GM21360 (cell line): ENCODE data around the gene CLEC14A.

ENCODE experiments used
- ATAC-seq: cut with Tn5 transposase; IDR thresholded peaks from one replicate; pipeline ENCODE4 v1.9.1; 2021; ENCODE audit warnings: mild to moderate bottlenecking, moderate library complexity; ENCODE audit not compliant: unreplicated experiment

The CLEC14A gene, protein sequence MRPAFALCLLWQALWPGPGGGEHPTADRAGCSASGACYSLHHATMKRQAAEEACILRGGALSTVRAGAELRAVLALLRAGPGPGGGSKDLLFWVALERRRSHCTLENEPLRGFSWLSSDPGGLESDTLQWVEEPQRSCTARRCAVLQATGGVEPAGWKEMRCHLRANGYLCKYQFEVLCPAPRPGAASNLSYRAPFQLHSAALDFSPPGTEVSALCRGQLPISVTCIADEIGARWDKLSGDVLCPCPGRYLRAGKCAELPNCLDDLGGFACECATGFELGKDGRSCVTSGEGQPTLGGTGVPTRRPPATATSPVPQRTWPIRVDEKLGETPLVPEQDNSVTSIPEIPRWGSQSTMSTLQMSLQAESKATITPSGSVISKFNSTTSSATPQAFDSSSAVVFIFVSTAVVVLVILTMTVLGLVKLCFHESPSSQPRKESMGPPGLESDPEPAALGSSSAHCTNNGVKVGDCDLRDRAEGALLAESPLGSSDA

DNA sequence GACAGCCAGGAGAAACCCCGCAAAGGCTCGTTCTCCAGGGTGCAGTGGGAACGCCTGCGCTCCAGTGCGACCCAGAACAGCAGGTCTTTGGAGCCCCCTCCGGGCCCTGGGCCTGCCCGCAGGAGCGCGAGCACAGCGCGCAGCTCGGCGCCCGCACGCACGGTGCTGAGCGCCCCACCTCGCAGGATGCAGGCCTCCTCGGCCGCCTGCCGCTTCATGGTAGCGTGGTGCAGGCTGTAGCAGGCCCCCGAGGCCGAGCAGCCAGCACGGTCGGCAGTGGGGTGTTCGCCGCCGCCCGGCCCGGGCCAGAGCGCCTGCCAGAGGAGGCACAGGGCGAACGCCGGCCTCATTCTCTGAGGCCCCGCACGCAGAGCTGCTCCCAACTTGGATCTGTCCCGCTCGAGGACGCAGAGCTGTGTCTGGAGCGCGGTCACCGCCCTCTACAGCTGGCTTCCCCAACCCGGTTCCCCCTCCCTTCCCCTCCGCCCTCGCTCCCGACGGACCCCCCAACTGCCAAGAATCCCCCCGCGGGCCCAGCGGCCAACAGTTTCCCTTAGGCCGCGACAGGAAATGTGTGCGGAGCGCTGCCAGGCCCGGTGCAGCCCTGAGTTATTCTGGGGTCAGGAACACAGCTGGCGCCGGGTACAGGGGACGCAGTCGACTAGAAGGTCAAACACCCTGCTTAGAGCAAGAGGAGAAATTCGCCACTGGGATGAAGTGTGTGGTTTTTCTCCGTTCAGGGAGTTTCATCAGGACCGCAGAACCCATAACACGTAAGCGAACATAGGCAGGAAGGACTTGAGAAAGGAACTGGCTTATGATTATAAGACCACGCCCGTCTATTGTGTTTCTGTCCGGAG lies at the start of gene CLEC14A:
CLEC14A (minus strand) TSS at position 421 of the 860 bp plus-strand sequence; CDS start at position 350, 71 bp downstream.
- ATAC-seq, result no peak

DNA sequence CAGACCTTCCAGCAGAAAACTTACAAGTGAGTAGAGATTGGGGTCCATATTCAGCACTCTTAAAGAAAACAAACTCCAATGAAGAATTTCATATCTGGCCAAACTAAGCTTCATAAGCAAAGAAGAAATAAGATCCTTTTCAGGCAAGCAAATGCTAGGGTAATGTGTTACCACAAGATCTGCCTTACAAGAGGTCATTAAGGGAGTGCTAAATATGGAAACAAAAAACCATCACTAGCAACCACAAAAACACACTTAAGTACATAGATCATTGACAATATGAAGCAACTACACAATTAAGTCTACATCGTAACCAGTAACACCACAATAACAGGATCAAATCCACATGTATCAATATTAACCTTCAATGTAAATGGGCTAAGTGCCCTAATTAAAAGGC lies 47.1 kb upstream of the CLEC14A start:
- ATAC-seq, result no peak

- ATAC-seq, result no peak
Observed at GRCh38 chr14:38302034-38302433, 46.1 kb upstream of the CLEC14A start.

DNA sequence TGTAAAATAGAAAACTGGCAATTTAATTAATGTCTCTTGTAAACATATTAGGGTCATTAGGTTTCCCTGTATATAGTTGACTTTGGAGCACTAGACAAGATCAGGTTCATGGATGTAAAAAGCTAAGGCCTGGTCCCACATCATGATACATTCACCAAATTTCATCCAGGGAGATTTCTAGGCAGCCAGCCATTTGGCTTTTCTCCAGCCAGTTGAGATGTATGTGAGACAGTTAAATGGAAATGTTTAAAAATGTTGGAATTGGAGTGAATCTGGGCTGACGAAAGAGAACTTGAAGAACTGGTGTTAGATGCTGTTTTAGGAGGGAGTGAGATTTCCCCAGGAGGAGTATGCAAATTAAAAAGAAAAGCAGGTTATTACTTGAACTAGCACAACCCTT lies 41.8 kb upstream of the CLEC14A start:
- ATAC-seq, result no peak

- ATAC-seq, result no peak
Observed at GRCh38 chr14:38291681-38292467, 36.0 kb upstream of the CLEC14A start.

DNA sequence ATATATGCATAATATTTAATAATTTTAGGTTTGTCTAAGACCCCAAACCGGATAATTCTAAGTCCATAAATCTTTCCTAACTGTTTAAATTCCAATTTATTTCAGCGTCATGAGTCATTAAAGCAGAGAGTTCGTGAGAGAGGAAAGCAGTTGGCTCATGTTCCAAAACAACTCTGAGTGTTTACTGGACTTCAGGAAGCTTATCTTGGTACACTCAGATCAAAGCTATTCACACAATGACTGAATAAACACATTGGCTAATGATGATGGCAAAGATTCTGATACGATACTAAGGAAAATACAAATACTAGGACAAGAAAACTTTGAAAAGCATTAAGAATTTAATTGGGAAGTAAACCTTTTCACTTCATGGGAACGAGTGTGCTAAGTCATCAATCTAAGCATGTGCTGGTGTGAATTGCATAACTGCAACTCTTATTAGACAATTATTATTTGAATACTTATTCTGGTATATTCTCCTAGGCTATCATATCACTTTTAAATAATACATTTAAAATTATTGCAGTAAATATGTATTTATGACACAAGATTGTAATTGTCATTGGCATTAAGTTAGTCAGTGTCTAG lies 34.8 kb upstream of the CLEC14A start:
- no peak for ATAC-seq

- no peak for ATAC-seq
Observed at GRCh38 chr14:38286452-38286851, 30.6 kb upstream of the CLEC14A start.

GRCh38 chr14:38285962-38286361 lies 30.1 kb upstream of the CLEC14A start:
- ATAC-seq, result no peak

DNA sequence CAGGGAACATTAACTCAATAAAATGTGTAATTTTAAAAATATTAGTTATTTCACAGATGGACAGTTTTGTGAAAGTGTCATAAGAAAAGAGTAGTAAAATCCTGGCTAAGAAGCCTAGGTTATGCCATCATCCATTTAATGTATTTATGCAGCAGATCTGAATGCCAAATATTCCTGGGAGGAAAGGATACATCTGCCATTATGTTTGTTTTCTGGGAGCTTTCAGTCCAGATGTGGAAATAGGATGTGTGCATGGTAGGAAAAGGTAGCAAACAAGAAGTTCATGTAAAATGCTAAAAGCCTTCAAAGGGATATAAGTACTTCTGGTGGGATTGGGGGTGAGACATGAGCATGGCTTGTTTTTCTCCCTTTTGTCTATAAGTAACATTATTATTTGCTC lies 27.0 kb upstream of the CLEC14A start:
- ATAC-seq, result no peak

DNA sequence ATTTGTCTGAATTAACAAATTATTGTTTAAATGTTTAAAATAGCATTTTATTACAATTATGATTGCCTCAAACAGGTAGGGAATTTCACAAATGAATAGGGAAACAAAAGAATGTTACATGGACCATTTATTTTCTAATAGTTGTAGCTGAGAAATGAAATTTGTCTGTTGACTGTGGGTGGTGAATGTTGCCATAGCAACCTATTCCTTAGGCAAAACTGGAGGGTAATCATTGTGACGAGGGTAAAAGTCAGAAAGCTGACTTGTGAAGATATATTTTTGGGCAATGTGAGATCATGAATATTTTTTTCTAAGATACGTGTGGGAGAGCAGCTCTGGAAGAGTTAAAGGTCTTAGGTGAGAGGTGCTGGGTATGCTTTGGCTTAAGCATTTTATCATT lies 24.2 kb upstream of the CLEC14A start:
- no peak for ATAC-seq

GRCh38 chr14:38279572-38279971 lies 23.7 kb upstream of the CLEC14A start:
- ATAC-seq, result no peak

DNA sequence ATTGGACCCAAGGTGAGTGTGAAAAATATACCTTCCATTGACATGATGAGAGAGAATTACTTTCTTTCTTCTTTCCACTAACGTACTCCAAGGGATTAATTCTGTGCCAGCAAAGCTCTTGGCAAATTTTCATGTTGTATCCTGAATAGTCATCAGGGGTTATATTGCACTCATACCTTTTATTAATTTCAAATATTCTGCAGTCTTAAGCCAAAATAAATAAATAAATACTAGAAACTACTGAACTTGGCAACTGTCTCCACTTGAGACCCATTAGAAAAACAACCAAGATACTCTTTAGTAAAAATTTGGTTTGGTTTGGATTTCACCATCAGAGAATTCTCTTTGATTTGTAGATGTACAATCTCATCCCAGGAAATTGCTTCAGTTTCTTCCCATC lies 22.1 kb upstream of the CLEC14A start:
- ATAC-seq, result no peak

- no peak for ATAC-seq
Observed at GRCh38 chr14:38262844-38263243, 7.0 kb upstream of the CLEC14A start.

DNA sequence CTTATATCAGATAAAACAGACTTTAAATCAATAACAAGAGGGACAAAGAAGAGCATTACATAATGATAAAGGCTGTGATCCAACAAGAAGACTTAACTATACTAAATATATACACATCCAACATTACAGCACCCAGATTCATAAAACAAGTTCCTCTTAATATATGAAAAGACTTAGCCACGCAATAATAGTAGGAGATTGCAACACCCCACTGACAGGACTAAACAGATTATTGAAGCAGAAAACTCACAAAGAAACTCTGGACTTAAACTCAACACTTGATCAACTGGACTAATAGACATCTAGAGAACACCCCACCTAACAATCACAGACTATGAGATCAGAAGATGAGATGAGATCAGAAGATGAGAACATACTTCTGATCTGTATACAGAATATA lies 5.7 kb upstream of the CLEC14A start:
- no peak for ATAC-seq

DNA sequence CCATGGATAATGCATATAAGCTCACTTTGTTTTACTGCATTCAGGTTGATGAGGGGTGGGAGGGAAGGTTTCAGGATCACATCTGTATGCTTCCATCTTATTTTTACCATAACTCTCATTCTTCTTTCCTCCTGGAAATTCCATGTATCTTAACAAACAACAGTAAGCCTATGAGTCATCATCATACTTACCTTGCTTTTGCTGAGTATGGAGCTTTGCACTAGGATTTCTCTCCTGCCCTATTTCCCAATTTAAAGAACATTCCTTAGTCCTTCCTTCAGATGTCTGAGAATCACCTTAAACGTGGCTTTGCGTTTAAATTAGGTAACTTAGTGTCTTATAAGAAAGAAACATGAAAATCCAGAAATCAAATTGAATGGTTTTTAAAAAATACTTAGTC lies 1.6 kb upstream of the CLEC14A start:
- ATAC-seq, result no peak

DNA sequence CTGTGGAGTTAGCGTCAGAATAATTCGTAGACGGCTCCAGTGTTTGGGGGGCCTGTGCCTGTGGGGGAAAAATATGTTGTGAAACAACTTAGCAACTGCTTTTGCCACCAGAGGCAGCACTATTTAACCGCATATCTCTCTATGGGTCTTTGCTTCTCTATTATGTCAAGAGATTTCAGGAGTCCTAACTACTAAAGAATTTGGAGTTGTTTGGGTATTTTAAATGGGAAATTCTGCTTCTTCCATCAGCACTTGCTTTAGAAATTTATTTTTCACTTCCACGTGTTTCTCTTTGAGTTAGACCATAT lies 594 bp upstream of the CLEC14A start:
- ATAC-seq, result no peak

DNA sequence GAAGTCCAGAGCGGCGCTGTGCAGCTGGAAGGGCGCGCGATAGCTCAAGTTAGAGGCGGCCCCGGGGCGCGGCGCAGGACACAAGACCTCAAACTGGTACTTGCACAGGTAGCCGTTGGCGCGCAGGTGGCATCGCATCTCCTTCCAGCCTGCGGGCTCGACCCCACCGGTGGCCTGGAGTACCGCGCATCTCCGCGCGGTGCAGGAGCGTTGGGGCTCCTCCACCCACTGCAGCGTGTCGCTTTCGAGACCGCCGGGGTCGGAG lies 553 bp downstream of the CLEC14A start:
- ATAC-seq, result no peak

DNA sequence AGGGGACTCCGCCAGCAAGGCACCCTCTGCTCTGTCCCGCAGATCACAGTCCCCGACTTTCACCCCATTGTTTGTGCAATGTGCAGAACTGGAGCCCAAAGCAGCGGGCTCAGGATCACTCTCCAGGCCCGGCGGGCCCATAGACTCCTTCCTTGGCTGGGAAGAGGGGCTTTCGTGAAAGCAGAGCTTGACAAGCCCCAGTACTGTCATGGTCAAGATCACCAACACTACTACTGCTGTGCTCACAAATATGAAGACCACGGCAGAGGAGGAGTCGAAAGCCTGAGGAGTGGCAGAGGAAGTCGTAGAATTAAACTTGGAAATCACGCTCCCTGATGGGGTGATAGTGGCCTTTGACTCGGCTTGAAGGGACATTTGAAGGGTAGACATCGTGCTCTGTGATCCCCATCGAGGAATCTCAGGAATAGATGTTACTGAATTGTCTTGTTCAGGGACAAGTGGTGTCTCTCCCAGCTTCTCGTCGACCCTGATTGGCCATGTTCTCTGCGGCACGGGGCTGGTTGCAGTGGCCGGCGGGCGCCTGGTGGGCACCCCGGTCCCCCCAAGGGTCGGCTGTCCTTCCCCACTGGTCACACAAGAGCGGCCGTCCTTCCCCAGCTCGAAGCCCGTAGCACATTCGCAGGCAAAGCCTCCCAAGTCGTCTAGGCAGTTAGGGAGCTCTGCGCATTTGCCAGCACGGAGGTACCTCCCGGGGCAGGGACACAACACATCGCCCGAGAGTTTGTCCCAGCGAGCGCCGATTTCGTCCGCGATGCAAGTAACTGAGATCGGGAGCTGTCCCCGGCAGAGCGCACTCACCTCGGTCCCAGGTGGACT lies 1.1 kb downstream of the CLEC14A start:
- ATAC-seq, result no peak

DNA sequence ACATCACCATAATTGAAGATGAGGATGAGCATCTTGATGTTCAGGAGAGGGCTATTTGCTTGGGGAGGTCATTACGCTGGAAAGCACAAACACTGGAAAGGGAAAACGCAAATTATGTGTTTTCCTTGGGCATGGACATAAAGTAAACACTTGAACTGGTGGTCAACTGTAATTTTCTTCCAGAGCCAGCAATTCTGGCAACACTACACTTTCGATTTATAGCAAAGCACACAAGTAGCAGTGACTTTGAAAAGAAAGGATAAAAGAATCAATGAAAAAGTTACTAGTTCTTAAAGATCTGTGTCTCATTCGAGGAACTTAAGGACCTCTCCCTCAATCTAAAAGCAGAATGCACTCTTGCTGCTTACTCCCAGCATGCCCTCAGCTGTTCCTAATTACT lies 2.2 kb downstream of the CLEC14A start:
- no peak for ATAC-seq

GRCh38 chr14:38252066-38252710 lies 3.7 kb downstream of the CLEC14A start:
- no peak for ATAC-seq
